BE2C (cell line): Measurements from ENCODE around the gene SRPK1. TPM values are rescaled to one million over a fixed set of nuclear protein-coding genes. Genes with fewer than 3 reads are reported as not detected.

Source experiments
- DNase-seq: peaks from one replicate; pipeline ENCODE4 v3.0.0-alpha.2; 2020
- H3K27me3 ChIP-seq: fragments of 250-450 bp; sonication (Bioruptor Pico); 2 replicates; pipeline ENCODE4 v1.5.1; 2020; ENCODE audit warnings: mild to moderate bottlenecking
- H3K36me3 ChIP-seq: fragments of 250-450 bp; sonication (Bioruptor Pico); 2 replicates; pipeline ENCODE4 v1.5.1; 2020; ENCODE audit warnings: mild to moderate bottlenecking
- H3K4me1 ChIP-seq: fragments of 250-450 bp; sonication (Bioruptor Pico); 2 replicates; pipeline ENCODE4 v1.5.1; 2020
- H3K4me3 ChIP-seq: 2 replicates; pipeline ENCODE4 v1.5.1; 2011; ENCODE audit warnings: low read depth, low read length
- H3K9me3 ChIP-seq: fragments of 250-450 bp; sonication (Bioruptor Pico); 2 replicates; pipeline ENCODE4 v1.5.1; 2020
- polyA plus RNA-seq: library from polyadenylated mRNA; unstranded; fragments of >200 nt; gene quantifications from one replicate; pipeline ENCODE4 v1.2.1, GENCODE V29; 2012; ENCODE audit warnings: low read depth, missing spikeins; ENCODE audit not compliant: insufficient read length, insufficient read depth
- TF ChIP-seq, protein P1 (sequence below): IDR thresholded peaks from 2 replicates; pipeline ENCODE4 v1.5.1; 2012; ENCODE audit warnings: mild to moderate bottlenecking, low read depth, low read length

SRPK1 gene
- 38.8 TPM for polyA plus RNA-seq

DNA sequence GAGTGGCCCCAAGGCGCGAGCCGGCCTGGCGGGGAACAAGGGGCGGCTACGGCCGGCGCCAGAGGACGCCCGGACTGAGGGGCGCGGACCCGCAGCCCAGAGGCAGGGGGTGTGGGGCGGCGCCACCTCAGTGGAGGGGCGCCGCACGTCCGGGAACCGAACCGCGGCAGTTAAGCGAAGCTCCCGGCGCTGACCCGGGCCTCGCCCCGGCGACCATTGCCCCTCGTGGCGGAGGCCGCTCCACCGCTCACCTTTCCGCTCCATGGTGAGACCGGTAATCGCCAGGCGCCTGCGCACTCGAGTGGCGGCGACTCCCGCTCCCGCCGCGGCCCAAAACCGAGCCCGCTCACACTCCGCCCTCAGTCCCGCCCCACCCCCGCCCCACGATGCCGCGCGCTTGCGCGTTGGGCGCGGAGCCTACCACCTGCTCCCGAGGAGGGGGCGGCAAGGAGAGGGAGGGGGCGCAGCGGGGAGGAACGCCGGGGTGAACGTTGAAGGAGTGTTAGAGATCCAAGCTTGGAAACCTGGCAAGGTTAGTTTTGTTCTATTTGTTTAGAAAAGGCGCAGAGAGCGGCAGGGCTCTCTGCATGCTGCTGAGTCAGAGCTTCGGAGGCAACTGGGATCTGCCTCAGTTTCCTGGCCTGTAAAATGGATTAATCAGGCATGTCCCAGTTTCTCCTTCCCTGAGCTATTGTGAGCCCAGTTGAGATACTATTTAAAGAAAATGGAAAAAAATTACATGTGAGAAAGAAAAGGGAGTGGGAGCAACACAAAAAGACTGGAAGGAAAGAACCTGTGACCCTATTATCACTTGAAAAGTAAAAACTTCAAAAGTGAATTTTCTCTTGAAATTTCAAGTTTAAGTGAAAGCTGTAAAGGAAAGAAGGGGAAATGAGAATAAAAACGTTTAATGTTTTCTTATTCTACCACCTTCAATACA, at the start of gene SRPK1:
Gene SRPK1, minus strand, starts transcription at position 306 of the 940 bp plus-strand sequence. Its CDS starts 42 bp downstream, at position 264.
- no peaks in the 10 kb centered on the region for H3K4me1 ChIP-seq
- peak; percentile 92 for DNase-seq
- TF ChIP-seq, protein P1, sequence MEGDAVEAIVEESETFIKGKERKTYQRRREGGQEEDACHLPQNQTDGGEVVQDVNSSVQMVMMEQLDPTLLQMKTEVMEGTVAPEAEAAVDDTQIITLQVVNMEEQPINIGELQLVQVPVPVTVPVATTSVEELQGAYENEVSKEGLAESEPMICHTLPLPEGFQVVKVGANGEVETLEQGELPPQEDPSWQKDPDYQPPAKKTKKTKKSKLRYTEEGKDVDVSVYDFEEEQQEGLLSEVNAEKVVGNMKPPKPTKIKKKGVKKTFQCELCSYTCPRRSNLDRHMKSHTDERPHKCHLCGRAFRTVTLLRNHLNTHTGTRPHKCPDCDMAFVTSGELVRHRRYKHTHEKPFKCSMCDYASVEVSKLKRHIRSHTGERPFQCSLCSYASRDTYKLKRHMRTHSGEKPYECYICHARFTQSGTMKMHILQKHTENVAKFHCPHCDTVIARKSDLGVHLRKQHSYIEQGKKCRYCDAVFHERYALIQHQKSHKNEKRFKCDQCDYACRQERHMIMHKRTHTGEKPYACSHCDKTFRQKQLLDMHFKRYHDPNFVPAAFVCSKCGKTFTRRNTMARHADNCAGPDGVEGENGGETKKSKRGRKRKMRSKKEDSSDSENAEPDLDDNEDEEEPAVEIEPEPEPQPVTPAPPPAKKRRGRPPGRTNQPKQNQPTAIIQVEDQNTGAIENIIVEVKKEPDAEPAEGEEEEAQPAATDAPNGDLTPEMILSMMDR: no peak
- no peaks in the 10 kb centered on the region for H3K9me3 ChIP-seq
- H3K4me3 ChIP-seq: peak within 1 kb of the TSS; percentile 79
- H3K36me3 ChIP-seq: peaks cover 24% of the 10 kb centered on the region
- no peaks in the 10 kb centered on the region for H3K27me3 ChIP-seq

DNA sequence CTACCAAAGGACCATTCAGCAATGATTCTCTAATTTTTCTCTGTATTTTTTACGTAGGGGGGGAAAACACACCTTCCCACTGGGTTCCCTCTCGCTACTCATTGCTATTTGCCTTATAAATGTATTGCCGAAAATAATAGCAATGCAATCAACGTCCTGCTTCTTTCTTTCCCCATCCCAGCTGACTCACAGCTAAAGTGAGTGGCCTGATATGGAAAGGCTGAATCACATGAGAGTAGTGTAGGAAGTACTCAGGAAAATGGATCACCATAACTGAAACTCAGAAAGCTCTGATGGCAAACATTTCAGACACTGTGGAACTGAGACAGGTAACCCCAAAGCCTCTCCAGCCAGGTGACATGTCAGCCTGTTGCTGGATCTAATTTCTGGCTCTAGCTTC, 49.3 kb upstream of the SRPK1 start:
- Histone ChIP-seq H3K36me3 (no peaks in the 10 kb centered on the region), H3K9me3 (no peaks in the 10 kb centered on the region), H3K27me3 (no peaks in the 10 kb centered on the region), H3K4me3 (no peak overlapping the region), H3K4me1 (no peaks in the 10 kb centered on the region)
- TF ChIP-seq, protein P1: no peak
- no peak for DNase-seq

GRCh38 chr6:35969646-35970045, 48.7 kb upstream of the SRPK1 start:
- no peaks in the 10 kb centered on the region for H3K36me3 ChIP-seq
- no peaks in the 10 kb centered on the region for H3K27me3 ChIP-seq
- DNase-seq: no peak
- H3K4me3 ChIP-seq: no peak overlapping the region
- H3K4me1 ChIP-seq: no peaks in the 10 kb centered on the region
- no peaks in the 10 kb centered on the region for H3K9me3 ChIP-seq
- TF ChIP-seq, protein P1: no peak

DNA sequence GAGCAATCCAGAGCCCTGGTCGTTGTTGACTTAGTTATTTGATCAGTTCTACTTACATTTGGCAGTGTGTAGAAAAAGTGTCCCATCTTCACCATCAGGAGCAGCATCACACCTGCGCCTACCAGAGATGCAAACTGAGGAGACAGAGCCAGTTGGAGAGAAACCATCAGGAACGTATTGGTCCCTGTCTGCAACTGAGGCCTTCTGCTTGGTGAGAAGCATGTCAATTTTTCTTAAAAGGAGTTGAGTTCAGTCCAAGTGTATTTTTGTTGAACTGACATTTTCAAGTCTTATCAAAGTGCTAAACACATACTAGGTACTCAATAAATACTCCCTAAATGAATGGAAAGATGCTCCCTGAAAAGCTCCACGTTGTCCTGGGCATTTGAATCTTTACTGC, 47.9 kb upstream of the SRPK1 start:
- H3K4me1 ChIP-seq: no peaks in the 10 kb centered on the region
- TF ChIP-seq, protein P1: no peak
- DNase-seq: no peak
- no peaks in the 10 kb centered on the region for H3K27me3 ChIP-seq
- H3K9me3 ChIP-seq: no peaks in the 10 kb centered on the region
- no peaks in the 10 kb centered on the region for H3K36me3 ChIP-seq
- H3K4me3 ChIP-seq: no peak overlapping the region

DNA sequence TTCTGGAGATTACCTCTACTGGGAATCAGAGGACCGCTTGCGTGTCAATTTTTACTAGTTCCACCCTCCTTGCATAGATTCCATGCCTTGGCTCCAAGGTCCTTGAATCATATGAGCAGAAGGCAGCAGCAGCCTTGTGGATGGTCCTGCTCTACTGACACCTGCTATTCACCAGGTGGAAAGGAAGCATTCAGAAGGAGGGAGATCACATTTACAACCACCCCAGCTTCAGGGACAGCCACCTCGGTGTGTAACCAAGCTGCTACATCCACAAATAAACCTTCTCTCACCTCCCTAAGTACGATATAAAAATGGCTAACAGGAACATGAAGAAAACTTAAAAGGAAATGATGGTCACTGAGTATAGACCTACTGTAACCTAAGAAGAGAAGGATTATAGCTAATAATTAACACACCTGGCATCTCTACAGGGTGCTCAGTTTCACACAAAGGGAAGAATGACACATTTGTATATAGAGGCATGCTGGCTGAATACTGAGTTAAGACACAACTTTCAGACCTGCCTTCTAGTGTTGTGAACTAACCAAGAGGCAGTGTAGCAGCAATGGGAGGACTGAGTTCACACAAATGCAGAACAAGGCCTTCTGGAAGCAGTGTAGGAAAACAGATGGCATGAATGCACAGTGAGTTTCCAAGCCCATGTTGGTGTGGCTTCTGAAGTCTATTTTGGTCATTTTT, 46.3 kb upstream of the SRPK1 start:
- no peaks in the 10 kb centered on the region for H3K36me3 ChIP-seq
- H3K4me1 ChIP-seq: no peaks in the 10 kb centered on the region
- DNase-seq: no peak
- no peaks in the 10 kb centered on the region for H3K9me3 ChIP-seq
- no peaks in the 10 kb centered on the region for H3K27me3 ChIP-seq
- TF ChIP-seq, protein P1: no peak
- no peak overlapping the region for H3K4me3 ChIP-seq
